Measurements from ENCODE around the gene TRIP12. TPM values are rescaled to one million over a fixed set of nuclear protein-coding genes. Genes with fewer than 3 reads are reported as not detected.
"Not testable (repeated sequence)": the region's sequence is repeated elsewhere in the genome, so short reads cannot be mapped to it uniquely, and the experiment has no call there.

TRIP12 gene
- total RNA-seq (2014; rRNA removed): 145 and 160 TPM in 2 replicates
- 72.8 TPM for polyA plus RNA-seq (2012)

GRCh38 chr2:229921892-229922448 lies at the start of gene TRIP12:
TRIP12 (minus strand) TSS chr2:229922009; CDS start chr2:229880079, 41,930 bp downstream.
- DNase-seq (ENCODE audit: low read depth): peak; percentile 96

GRCh38 chr2:229971298-229971790 lies 49.5 kb upstream of the TRIP12 start:
- DNase-seq (ENCODE audit: low read depth): no peak

GRCh38 chr2:229970406-229970805 lies 48.6 kb upstream of the TRIP12 start:
- DNase-seq (ENCODE audit: low read depth): no peak

GRCh38 chr2:229969921-229970320 lies 48.1 kb upstream of the TRIP12 start:
- DNase-seq (ENCODE audit: low read depth): no peak

GRCh38 chr2:229963596-229963995 lies 41.8 kb upstream of the TRIP12 start:
- not testable (repeated sequence) for DNase-seq (ENCODE audit: low read depth)

- no peak for DNase-seq (ENCODE audit: low read depth)
These were observed 34.7 kb upstream of the TRIP12 start for GRCh38 chr2:229956491-229956890.

- no peak for DNase-seq (ENCODE audit: low read depth)
These were observed 33.9 kb upstream of the TRIP12 start for GRCh38 chr2:229955663-229956062.

- no peak for DNase-seq (ENCODE audit: low read depth)
These were observed 30.5 kb upstream of the TRIP12 start for GRCh38 chr2:229952256-229952835.

GRCh38 chr2:229947544-229947943 lies 25.7 kb upstream of the TRIP12 start:
- no peak for DNase-seq (ENCODE audit: low read depth)

- DNase-seq (ENCODE audit: low read depth): no peak
These were observed 24.2 kb upstream of the TRIP12 start for GRCh38 chr2:229945975-229946374.

- no peak for DNase-seq (ENCODE audit: low read depth)
These were observed 22.1 kb upstream of the TRIP12 start for GRCh38 chr2:229943770-229944449.

GRCh38 chr2:229943171-229943570 lies 21.4 kb upstream of the TRIP12 start:
- no peak for DNase-seq (ENCODE audit: low read depth)

- DNase-seq (ENCODE audit: low read depth): peak; percentile 38
These were observed 20.9 kb upstream of the TRIP12 start for GRCh38 chr2:229942671-229943070.

- DNase-seq (ENCODE audit: low read depth): no peak
These were observed 15.7 kb upstream of the TRIP12 start for GRCh38 chr2:229937537-229937936.

GRCh38 chr2:229931241-229931640 lies 9.4 kb upstream of the TRIP12 start:
- no peak for DNase-seq (ENCODE audit: low read depth)

GRCh38 chr2:229930656-229931055 lies 8.8 kb upstream of the TRIP12 start:
- DNase-seq (ENCODE audit: low read depth): no peak

- peak; percentile 60 for DNase-seq (ENCODE audit: low read depth)
These were observed 6.1 kb upstream of the TRIP12 start for GRCh38 chr2:229927817-229928321.

- no peak for DNase-seq (ENCODE audit: low read depth)
These were observed 3.4 kb upstream of the TRIP12 start for GRCh38 chr2:229925201-229925600.

- not testable (repeated sequence) for DNase-seq (ENCODE audit: low read depth)
These were observed 2.7 kb upstream of the TRIP12 start for GRCh38 chr2:229924541-229924940.

- DNase-seq (ENCODE audit: low read depth): peak; percentile 58
These were observed 909 bp upstream of the TRIP12 start, which contains the start of gene FBXO36 for GRCh38 chr2:229922449-229923386. FBXO36 (plus strand) TSS chr2:229922503; CDS start chr2:229922514, 11 bp downstream.

All from LHCN-M2 (cell line).